Kidney (tissue), 14 donors: ENCODE measurements around the gene ABHD16B. TPM values are rescaled to one million over a fixed set of nuclear protein-coding genes. Genes with fewer than 3 reads are reported as not detected.

Experiments used
- DNase-seq, 5 donors: peaks; one replicate each; pipeline ENCODE4 v3.0.0-alpha.2; 2013 to 2020
- FAIRE-seq: peaks from 2 replicates; lab custom pipeline; 2012; peaks lifted over from hg19 to GRCh38; lab: Jason Lieb, UNC
- H3K27ac ChIP-seq, 2 donors: one replicate each; pipeline ENCODE4 v1.7.0; 2013; ENCODE audit warnings: low read depth in 2 of 2, low read length in 2 of 2, inconsistent platforms in 1 of 2
- H3K27me3 ChIP-seq: one replicate; pipeline ENCODE4 v1.7.1; 2013; ENCODE audit warnings: low read length, inconsistent platforms; ENCODE audit not compliant: control insufficient read depth, insufficient read depth
- H3K36me3 ChIP-seq, 3 donors: one replicate each; pipeline versions ENCODE4 v1.7.0 to v1.7.1; 2013; ENCODE audit warnings: low read length in 3 of 3, control low read depth in 1 of 3, inconsistent platforms in 1 of 3; ENCODE audit not compliant: insufficient read depth in 3 of 3, control insufficient read depth in 2 of 3
- H3K4me1 ChIP-seq, 3 donors: one replicate each; pipeline versions ENCODE4 v1.7.0 to v1.7.1; 2013; ENCODE audit warnings: low read length in 3 of 3, inconsistent platforms in 1 of 3, low read depth in 1 of 3; ENCODE audit not compliant: control insufficient read depth in 2 of 3, insufficient read depth in 2 of 3
- H3K4me3 ChIP-seq, 3 donors: one replicate each; pipeline versions ENCODE4 v1.7.0 to v1.8.1; 2013; ENCODE audit warnings: low read length in 3 of 3, control low read depth in 1 of 3, inconsistent platforms in 1 of 3
- H3K9ac ChIP-seq, 3 donors: one replicate each; pipeline versions ENCODE4 v1.7.0 to v1.7.1; 2013; ENCODE audit warnings: low read length in 3 of 3, control low read depth in 1 of 3, inconsistent platforms in 1 of 3
- H3K9me3 ChIP-seq, 3 donors: one replicate each; pipeline versions ENCODE4 v1.7.0 to v1.7.1; 2013; ENCODE audit warnings: low read length in 3 of 3, control low read depth in 1 of 3, inconsistent platforms in 1 of 3; ENCODE audit not compliant: control insufficient read depth in 2 of 3, insufficient read depth in 1 of 3
- CTCF ChIP-seq: IDR thresholded peaks from 3 replicates; pipeline ENCODE4 v1.5.1; 2012; ENCODE audit warnings: mild to moderate bottlenecking, moderate library complexity, borderline replicate concordance; ENCODE audit not compliant: insufficient read depth; ENCODE audit errors: extremely low read depth
- intact Hi-C: fragments of 100-400 bp; cut with DNase I; formaldehyde crosslinking; loops from one replicate; pipeline ENCODE4 v1.11.1; 2022
- polyA plus RNA-seq: library from polyadenylated mRNA; stranded (reverse); fragments of 350-450 nt; fragmentation: Illumina TruSeq; extraction: RNeasy Lipid Tissue Mini Kit (QIAGEN cat#74804); gene quantifications from one replicate; pipeline ENCODE4 v1.2.3, GENCODE V29; 2014; ENCODE audit warnings: low read depth, low replicate concordance; ENCODE audit not compliant: insufficient read depth
- total RNA-seq: library from RNA; stranded (reverse); fragmentation: NEBNext Ultra II Directional; extraction: Animal tissue kit (Norgen Biotek cat#: 25700); gene quantifications from one replicate; pipeline ENCODE4 v1.2.1, GENCODE V29; 2021
- donor health status: control.
- donor health status: control.
- donor health status: control.
- donor health status: control.
- donor health status: control.
- donor health status: DM: yes; HTN: yes; CAD: no.
- donor health status: Normal renal cell carcinoma (clear cell type).

ABHD16B gene
- total and polyA plus RNA-seq, 2 donors from 2014 or later = not detected

GRCh38 chr20:63908008-63908682 lies 46.8 kb downstream of the ABHD16B start:
- TF ChIP-seq CTCF = no peak
- FAIRE-seq = no peak
- peaks cover 0 to 14% (median 4%) of the 10 kb centered on the region in 3 donors for H3K4me1 ChIP-seq
- no peaks in the 10 kb centered on the region for H3K36me3 ChIP-seq
- H3K4me3 ChIP-seq = no peak overlapping the region
- H3K27me3 ChIP-seq = no peaks in the 10 kb centered on the region
- intact Hi-C loops = no loop called here
- no peak overlapping the region for H3K9ac ChIP-seq
- no peaks in the 10 kb centered on the region for H3K9me3 ChIP-seq
- H3K27ac ChIP-seq = no peak overlapping the region
- no peak for DNase-seq

GRCh38 chr20:63911176-63911575 lies 49.9 kb downstream of the ABHD16B start:
- no peak overlapping the region for H3K4me3 ChIP-seq
- no peak for FAIRE-seq
- no peak overlapping the region for H3K9ac ChIP-seq
- no peaks in the 10 kb centered on the region for H3K27me3 ChIP-seq
- peak overlapping the region in 1 of 2 donors; percentile 5 for H3K27ac ChIP-seq
- peak in 2 of 5 donors; percentile 29 to 48 for DNase-seq
- intact Hi-C loops = no loop called here
- no peaks in the 10 kb centered on the region for H3K9me3 ChIP-seq
- H3K4me1 ChIP-seq = peaks cover 0 to 17% (median 4%) of the 10 kb centered on the region in 3 donors
- no peak for TF ChIP-seq CTCF
- no peaks in the 10 kb centered on the region for H3K36me3 ChIP-seq

Other genes starting within 250 kb of the ABHD16B start
- gene GMEB2, start 234.4 kb upstream of the ABHD16B start, total RNA-seq = 13.4 TPM
- 6.1 TPM for gene GMEB2, start 234.4 kb upstream of the ABHD16B start, polyA plus RNA-seq
- 84.9 TPM for gene STMN3, start 208.1 kb upstream of the ABHD16B start, total RNA-seq
- 20.6 TPM for gene STMN3, start 208.1 kb upstream of the ABHD16B start, polyA plus RNA-seq
- 37.7 TPM for gene RTEL1, start 203.2 kb upstream of the ABHD16B start, total RNA-seq
- gene RTEL1, start 203.2 kb upstream of the ABHD16B start, polyA plus RNA-seq = 5.3 TPM
- 64.5 TPM for gene TNFRSF6B, start 164.8 kb upstream of the ABHD16B start, total RNA-seq
- gene TNFRSF6B, start 164.8 kb upstream of the ABHD16B start, polyA plus RNA-seq = 2.4 TPM
- gene ARFRP1, start 153.5 kb upstream of the ABHD16B start, total RNA-seq = 71.2 TPM
- gene ARFRP1, start 153.5 kb upstream of the ABHD16B start, polyA plus RNA-seq = 60.6 TPM
- gene ZGPAT, start 153.5 kb upstream of the ABHD16B start, total RNA-seq = 30.5 TPM
- 39.6 TPM for gene ZGPAT, start 153.5 kb upstream of the ABHD16B start, polyA plus RNA-seq
- gene LIME1, start 124.8 kb upstream of the ABHD16B start, total RNA-seq = 12.1 TPM
- 114 TPM for gene LIME1, start 124.8 kb upstream of the ABHD16B start, polyA plus RNA-seq
- 154 TPM for gene SLC2A4RG, start 121.7 kb upstream of the ABHD16B start, total RNA-seq
- gene SLC2A4RG, start 121.7 kb upstream of the ABHD16B start, polyA plus RNA-seq = 171 TPM
- gene ZBTB46, start 30.2 kb upstream of the ABHD16B start, total RNA-seq = 24.0 TPM
- gene ZBTB46, start 30.2 kb upstream of the ABHD16B start, polyA plus RNA-seq = 4.5 TPM
- gene TPD52L2, start 3.8 kb downstream of the ABHD16B start, total RNA-seq = 78.0 TPM
- gene TPD52L2, start 3.8 kb downstream of the ABHD16B start, polyA plus RNA-seq = 73.1 TPM
- gene DNAJC5, start 33.6 kb downstream of the ABHD16B start, total RNA-seq = 52.3 TPM
- 24.4 TPM for gene DNAJC5, start 33.6 kb downstream of the ABHD16B start, polyA plus RNA-seq
- gene UCKL1, start 94.9 kb downstream of the ABHD16B start, total RNA-seq = 39.8 TPM
- gene UCKL1, start 94.9 kb downstream of the ABHD16B start, polyA plus RNA-seq = 39.3 TPM
- 19.2 TPM for gene ZNF512B, start 108.4 kb downstream of the ABHD16B start, total RNA-seq
- gene ZNF512B, start 108.4 kb downstream of the ABHD16B start, polyA plus RNA-seq = 8.6 TPM
- 7.9 TPM for gene SAMD10, start 118.1 kb downstream of the ABHD16B start, total RNA-seq
- gene SAMD10, start 118.1 kb downstream of the ABHD16B start, polyA plus RNA-seq = 8.5 TPM
- 73.3 TPM for gene PRPF6, start 119.6 kb downstream of the ABHD16B start, total RNA-seq
- 51.3 TPM for gene PRPF6, start 119.6 kb downstream of the ABHD16B start, polyA plus RNA-seq
- 2.4 TPM for gene C20orf204, start 174.7 kb downstream of the ABHD16B start, total RNA-seq
- gene C20orf204, start 174.7 kb downstream of the ABHD16B start, polyA plus RNA-seq = 0.75 TPM
- 56.7 TPM for gene SOX18, start 188.1 kb downstream of the ABHD16B start, total RNA-seq
- 36.5 TPM for gene SOX18, start 188.1 kb downstream of the ABHD16B start, polyA plus RNA-seq
- gene TCEA2, start 201.7 kb downstream of the ABHD16B start, total RNA-seq = 53.8 TPM
- 90.9 TPM for gene TCEA2, start 201.7 kb downstream of the ABHD16B start, polyA plus RNA-seq
- 20.2 TPM for gene RGS19, start 218.0 kb downstream of the ABHD16B start, total RNA-seq
- 6.8 TPM for gene RGS19, start 218.0 kb downstream of the ABHD16B start, polyA plus RNA-seq
- gene OPRL1, start 218.6 kb downstream of the ABHD16B start, total RNA-seq = 1.2 TPM
- gene OPRL1, start 218.6 kb downstream of the ABHD16B start, polyA plus RNA-seq = 0.39 TPM
- 0.31 TPM for gene LKAAEAR1, start 222.9 kb downstream of the ABHD16B start, total RNA-seq
- gene LKAAEAR1, start 222.9 kb downstream of the ABHD16B start, polyA plus RNA-seq = not detected
- not detected for gene NPBWR2, start 246.1 kb downstream of the ABHD16B start, total RNA-seq
- not detected for gene NPBWR2, start 246.1 kb downstream of the ABHD16B start, polyA plus RNA-seq